ENCODE results near the gene RSPH1.

Gene RSPH1

GRCh38 chr21:42461881-42462877 is 33.8 kb downstream of the RSPH1 start:
- no peak for DNase-seq

- peak; percentile 45 for DNase-seq
Measured at GRCh38 chr21:42461185-42461520, 34.9 kb downstream of the RSPH1 start.

GRCh38 chr21:42460391-42461184 is 35.4 kb downstream of the RSPH1 start:
- DNase-seq: peak; percentile 87

GRCh38 chr21:42459546-42460215 is 36.3 kb downstream of the RSPH1 start:
- no peak for DNase-seq

GRCh38 chr21:42459082-42459460 is 37.0 kb downstream of the RSPH1 start:
- no peak for DNase-seq

- no peak for DNase-seq
Measured at GRCh38 chr21:42456457-42456856, 39.6 kb downstream of the RSPH1 start.

GRCh38 chr21:42455754-42456440 is 40.1 kb downstream of the RSPH1 start:
- no peak for DNase-seq

GRCh38 chr21:42455196-42455595 is 40.8 kb downstream of the RSPH1 start:
- no peak for DNase-seq

- DNase-seq: no peak
Measured at GRCh38 chr21:42454786-42455185, 41.2 kb downstream of the RSPH1 start.

GRCh38 chr21:42453986-42454570 is 41.9 kb downstream of the RSPH1 start:
- DNase-seq: no peak

GRCh38 chr21:42453224-42453985 is 42.6 kb downstream of the RSPH1 start:
- DNase-seq: no peak

- DNase-seq: no peak
Measured at GRCh38 chr21:42452401-42453223, 43.4 kb downstream of the RSPH1 start.

GRCh38 chr21:42451941-42452340 is 44.1 kb downstream of the RSPH1 start:
- no peak for DNase-seq

GRCh38 chr21:42448686-42449085 is 47.3 kb downstream of the RSPH1 start:
- DNase-seq: no peak

GRCh38 chr21:42447732-42448131 is 48.3 kb downstream of the RSPH1 start:
- no peak for DNase-seq

GRCh38 chr21:42447182-42447581 is 48.8 kb downstream of the RSPH1 start:
- DNase-seq: no peak

GRCh38 chr21:42446531-42446930 is 49.5 kb downstream of the RSPH1 start:
- no peak for DNase-seq

- no peak for DNase-seq
Measured at GRCh38 chr21:42445311-42445710, 50.7 kb downstream of the RSPH1 start.

- DNase-seq: no peak
Measured at GRCh38 chr21:42444745-42445059, 51.3 kb downstream of the RSPH1 start.

GRCh38 chr21:42443876-42444744 is 51.9 kb downstream of the RSPH1 start:
- DNase-seq: no peak

Measured in NCI-H187 treated with DMSO at 0.1 percent for 48 hours (cell line).